ENCODE measurements around the gene PDLIM4.
A peak's percentile ranks its signal among the peaks of the same experiment; 100 is the strongest.

The PDLIM4 gene, protein sequence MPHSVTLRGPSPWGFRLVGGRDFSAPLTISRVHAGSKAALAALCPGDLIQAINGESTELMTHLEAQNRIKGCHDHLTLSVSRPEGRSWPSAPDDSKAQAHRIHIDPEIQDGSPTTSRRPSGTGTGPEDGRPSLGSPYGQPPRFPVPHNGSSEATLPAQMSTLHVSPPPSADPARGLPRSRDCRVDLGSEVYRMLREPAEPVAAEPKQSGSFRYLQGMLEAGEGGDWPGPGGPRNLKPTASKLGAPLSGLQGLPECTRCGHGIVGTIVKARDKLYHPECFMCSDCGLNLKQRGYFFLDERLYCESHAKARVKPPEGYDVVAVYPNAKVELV

DNA sequence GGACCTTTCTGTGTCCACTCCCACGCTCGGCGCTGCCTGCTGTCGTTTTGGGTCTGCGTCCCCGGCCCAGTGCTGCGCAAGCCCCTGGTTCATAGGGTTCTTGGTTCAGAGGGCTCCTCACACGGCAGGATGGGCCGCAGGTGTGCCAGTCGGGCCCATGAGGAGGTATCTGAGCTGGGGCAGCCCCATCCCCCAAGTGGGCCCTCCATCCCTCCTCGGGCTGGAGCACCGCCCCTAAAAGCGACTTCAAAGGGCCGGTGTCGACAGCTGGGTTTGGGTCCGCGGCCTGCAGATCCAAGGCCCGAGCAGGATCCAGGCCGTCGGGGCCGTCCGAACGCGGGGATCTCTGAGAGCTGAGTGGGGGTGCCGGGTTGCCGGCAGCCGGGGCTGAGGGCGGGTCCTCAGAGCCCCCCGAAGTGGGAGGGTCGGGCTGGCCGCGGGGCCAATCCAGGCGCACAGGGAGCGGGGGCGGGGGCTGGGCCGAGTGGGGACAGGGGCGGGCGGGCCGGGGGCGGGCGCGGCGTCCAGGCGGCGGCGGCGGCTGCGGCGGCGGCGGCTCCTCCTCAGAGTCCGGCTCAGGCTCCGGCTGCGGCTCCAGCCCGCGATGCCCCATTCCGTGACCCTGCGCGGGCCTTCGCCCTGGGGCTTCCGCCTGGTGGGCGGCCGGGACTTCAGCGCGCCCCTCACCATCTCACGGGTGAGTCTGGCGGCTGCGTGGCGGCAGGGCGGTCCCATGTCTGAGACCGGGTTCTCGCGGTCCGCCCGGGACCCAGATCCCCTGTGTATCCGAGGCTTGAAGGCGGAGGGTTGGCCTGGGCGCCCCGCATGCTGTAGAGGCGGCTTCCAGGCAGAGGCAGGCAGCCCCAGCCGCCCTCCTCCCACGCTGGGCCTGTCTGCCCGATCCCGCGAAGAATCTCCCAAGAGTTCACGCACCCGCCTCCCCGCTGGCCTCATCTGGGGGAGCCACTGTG, at the start of gene PDLIM4:
PDLIM4 (plus strand) TSS at position 566 of the 971 bp plus-strand sequence; CDS start at position 605, 39 bp downstream.
- peak; percentile 12 for DNase-seq

DNA sequence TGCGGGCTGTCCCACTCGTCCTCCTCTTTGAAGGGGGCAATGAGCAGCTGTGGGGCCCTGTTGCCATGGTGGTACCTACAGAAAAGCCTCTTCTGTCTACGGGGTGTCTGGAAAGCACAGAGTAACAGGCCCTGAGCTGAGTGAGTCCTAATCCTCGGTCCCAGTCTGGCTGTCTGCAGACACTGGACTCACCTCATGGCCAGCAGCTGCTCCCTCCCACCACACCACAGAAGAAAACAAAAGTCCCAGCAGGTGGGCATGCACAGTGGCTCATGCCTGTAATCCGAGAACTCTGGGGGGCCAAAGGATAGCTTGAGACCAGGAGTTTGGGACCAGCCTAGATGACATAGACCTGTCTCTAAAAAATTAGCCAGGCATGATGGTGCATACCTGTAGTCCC, 49.7 kb upstream of the PDLIM4 start:
- no peak for DNase-seq

DNA sequence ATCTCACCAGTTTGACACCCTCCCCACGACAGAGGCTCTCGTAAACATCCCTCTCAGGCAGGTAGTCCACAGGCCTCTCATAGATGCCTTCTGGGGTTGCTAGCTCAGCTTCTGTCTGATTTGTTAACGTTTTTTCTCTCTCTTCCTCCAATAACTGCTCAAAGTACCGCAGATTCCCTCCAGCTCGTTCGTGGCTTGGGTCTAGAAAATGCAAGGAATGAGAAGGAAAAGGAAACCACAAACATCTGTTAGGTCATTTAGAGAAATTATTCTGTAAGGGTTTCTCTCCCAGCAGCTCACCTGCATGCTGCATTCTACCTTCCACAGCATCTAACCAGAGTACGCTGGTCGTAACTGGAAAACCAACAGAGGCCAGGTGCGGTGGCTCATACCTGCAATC, 48.4 kb upstream of the PDLIM4 start:
- no peak for DNase-seq

DNA sequence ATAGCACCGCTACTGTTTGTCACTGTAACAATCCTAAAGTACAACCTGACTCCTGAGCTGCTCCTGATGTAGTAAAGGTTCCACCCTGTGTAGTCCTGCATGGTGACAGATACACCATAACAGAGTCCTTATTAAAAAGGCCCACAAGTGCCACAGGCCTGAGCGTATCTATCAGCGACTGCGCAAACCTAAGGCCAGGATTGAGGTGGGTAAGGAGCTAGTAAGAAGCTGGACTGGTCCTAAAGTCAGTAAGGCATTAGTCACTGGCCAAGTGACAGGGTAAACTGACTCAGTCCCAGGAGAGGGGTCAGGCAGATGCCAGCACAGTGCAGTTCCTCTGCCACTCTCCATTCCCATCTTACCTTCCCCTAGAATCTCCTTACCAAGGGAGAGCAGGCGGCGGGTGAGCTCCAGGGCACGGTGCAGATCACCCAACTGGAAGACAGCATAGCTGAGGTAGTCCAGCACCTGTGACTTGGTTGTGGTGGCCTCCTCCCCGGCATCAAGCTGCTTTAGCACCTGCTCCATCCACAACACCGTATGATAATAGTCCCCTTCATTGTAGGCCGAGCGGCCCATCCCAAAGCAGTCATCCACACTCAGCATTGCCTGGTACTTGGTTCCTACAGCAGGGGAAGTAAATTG, 47.5 kb upstream of the PDLIM4 start:
- DNase-seq = no peak

DNA sequence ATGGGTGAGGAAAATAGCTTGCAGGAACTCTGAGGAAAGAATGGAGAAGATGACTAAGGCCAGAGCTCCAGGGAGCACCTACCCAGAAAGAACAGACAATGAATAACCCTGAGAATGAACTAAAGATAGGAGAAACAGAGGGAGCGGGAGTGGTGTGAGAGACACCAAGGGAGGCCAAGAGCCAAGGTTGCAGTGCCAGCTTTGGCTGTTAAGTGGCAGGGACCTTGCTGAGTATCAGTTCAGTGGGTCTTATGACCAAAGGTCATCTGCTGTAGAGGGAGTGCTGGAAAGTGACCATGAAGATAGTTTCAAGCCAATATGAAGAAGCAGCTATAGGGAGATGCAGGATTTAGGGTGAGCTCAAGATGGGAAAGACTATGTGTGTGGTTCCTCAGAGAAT, 46.6 kb upstream of the PDLIM4 start:
- no peak for DNase-seq

DNA sequence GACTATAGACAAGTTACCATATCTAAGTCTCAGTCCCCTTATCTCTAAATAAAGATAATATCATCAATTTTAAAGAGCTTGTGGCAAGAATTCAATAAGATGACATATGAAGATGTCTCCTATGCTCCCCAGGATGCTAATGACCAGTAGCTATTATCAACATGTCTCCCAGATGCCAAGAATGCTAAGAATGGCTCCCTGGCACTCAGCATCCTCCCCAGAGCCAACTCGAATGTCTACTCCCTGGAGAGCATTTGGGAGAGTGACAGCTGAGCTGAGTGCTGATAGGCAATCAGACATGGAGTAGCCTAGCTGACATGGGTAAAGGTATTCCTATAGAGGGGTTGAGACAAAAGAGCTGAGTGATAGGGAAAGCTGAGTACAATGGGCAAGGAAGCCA, 45.7 kb upstream of the PDLIM4 start:
- no peak for DNase-seq

DNA sequence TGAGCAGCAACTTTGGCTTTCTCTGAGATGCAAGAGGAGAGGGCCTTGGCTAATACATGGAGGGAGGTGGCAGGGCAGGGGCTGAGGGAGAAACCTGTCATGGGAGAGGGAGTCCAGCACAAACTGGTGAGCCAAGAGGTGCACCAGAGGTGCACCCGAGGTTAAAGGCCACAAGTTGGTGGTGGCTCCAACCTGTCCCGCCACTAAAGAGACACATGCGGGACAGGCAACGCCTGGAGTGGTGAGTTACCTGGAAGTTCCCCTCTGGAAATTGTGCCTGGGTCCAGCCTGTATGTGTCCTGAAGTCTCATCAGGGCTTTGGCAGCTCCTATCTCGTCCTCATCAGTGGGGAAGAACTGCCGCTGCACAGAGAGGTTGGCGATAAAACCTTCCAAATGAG, 43.8 kb upstream of the PDLIM4 start:
- DNase-seq = no peak

DNA sequence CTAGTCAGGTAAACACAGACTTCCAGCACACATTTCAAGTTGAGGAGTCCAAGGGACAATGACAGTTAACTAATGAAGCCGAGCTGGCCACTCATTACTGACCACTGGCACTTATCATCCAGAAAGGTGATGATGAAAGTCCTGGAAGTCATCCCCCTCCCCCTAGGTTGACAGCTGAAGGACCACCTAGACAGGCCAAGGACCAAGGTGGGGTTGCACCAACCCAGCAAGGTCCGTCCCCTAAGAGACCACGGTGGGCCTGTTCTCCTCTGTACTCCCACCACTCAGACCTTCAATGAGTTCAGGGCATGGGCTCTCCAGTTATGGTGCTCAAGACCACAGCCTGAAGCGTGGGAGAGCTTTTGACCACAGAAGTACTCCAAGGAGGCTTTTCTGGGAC, 43.0 kb upstream of the PDLIM4 start:
- DNase-seq = no peak

DNA sequence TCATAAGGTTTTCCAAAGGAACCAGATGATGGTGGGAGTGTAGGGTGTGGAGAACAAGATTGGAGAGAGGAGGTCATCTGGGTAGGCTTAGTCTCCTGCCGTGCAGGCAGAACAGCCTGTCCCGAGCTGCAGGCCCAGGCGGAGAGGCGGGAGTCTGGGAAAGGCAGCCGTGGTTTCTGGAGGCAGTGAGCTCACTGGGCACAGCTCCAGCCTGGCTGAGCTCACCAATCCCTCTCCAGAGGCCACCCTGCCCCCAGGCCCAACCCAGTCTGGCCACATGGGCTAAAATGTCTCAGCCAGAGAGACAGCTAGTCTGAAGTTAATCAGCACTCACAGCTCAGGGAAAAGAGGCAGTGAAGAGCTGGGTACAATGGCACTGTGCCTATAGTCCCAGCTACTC, 42.2 kb upstream of the PDLIM4 start:
- no peak for DNase-seq

DNA sequence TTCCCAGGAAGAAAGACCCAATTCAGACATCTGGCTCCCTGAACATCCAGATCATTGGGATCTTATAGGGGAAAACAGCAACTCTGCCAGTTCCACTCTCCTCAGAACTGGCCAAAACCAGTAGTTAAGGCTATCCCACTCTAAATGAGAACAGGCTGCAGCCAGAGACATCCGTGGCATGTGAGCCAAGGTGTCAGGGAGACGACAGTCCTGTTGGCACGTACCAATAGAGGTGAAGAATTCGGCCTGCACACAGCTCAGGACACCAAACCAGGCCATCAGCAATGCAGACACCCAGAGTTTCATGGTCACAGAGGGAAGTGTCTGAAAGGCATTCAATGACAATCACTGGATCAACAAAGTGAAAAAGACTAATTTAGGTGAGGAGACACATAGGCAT, 39.2 kb upstream of the PDLIM4 start:
- no peak for DNase-seq

DNA sequence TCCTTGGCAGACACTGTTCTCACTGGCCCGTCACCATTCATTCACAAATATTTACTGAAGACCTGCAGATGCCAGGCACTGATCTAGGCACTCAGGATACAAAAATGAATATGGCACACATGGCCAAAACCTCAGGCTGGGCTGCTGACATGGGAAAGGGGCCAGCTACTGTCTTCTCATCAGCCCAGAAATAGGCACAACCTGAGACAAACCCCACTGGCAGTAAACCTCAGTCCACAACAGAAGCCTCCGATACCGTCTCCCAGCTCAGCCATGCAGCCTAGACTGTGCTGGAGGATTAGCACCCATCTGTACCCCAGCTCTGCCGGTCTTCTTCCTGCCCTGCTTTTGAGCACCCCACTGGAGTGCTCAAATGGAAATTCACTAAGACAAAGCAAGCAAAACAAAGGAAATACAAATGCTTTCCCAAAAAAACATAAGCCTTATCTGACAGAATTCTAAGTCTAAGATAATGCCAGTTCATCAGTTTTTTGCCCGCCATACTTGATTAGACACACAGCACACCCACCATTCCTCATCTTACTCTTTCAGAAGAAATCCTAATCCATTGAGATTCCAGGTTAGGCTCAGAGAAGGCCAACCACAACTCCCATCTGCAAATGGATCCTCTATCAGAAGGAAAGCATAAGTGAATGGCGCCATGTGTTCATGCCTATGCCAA, 38.1 kb upstream of the PDLIM4 start:
- no peak for DNase-seq

DNA sequence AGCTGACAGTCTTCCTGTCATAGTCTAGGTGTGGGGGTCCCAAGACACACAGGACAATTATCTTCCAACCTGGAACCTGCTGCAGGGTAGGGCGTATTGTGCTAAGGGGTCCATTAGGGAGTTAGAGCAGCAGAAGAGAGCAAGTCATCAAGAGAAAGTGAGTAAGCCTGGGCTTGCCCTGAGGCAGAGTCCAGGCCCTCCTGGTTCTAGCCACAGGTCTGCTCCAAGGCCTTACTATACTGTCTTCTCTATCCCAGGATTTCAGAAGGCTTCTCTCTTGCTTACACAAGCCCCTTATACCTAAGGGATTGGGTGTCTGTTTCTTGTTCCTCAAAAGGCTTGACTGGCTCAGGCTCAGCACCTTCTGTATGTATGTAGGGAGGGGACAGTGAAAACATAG, 37.5 kb upstream of the PDLIM4 start:
- DNase-seq = no peak

DNA sequence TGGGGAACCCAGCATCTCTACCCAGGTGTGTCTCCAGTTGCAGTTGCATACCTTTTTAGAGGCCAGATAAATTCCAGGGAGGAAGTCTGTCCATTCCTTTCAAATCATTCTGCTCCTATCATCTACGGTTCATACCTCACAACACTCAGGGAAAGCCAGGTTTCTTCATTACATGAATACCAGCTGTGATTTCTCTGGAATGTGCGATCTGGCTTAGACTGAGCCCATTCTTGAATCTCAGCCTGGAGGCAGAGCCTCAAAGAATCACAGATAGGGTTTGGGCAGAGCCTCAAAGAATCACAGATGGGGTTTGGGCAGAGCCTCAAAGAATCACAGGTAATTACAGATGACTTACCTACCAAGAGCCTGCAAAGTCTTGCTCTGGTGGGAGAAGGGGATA, 37.0 kb upstream of the PDLIM4 start:
- DNase-seq = no peak

DNA sequence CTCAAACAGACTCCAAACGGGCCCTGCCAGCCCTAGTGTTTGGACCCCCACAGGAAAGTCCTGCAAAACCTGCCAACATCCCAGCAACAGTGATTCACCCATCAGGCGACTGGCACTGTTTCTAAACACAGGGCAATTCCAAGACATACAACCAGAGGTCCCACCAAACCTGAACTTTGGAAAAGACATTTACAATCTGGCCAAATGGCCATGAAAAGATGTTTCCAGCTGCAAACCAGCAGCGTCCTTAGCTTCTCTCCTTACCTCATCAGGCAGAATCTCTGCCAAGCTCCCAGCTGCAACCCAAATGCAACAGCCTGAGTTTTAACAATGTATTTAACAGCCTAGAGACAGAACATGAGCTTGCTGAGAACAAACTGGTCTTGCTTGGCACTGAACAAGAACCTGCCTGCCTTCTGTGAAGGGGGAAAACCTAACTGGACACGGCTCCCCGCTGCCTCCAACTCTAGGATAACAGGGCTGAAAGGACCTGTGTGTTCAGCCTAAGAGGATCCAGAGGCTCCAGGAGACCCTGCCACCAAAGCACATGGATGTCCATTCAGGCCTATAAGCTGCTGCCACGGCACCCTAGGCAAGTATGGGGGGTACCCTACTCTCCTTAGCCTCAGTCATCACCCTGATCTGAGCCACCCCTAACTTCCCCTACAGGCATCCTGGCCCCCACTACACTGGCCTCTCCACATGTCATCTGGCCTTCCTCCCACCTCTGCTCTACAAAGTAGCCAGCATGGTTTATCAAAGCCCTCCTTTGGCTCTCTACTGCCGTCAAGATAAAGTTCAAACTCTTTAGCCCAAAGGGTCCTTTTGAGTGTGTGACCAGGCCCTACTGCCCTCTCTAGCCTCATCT, 35.5 kb upstream of the PDLIM4 start:
- no peak for DNase-seq

DNA sequence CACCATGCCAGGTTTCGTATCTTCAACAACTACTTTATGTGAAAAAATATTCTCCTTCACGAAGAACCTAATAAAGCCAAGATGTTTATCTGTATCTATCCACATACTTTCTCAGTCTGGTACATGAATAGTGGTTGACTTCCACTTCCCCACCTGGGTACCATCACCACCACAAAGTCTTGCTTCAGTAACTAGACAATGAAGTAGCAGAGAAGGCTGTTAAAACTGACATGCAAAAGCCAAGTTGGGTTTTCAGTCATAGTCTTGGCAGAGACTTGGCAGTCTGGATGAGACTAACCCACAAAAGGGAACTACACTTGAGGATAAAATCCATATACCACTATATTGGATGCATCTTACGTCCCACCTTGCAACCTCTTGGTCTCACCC, 34.9 kb upstream of the PDLIM4 start:
- DNase-seq = no peak

DNA sequence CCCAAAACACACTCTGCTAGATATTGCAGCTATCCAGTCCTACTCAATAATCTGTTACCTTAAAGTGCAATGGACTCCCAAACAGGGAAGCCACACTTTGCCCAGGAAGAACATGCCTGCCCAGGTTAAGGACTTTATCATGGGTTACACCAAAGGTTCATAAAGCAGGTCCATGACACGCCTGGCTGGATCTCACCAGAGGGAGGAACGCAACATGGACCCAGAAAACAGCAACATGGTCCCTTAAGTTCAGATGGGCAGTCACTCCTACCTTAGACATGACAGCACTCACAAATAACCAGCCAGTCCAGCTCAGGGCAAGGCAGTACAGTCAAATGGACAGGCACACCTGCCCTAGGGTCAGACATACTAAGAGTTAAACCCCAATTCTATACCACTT, 33.6 kb upstream of the PDLIM4 start:
- DNase-seq = no peak

DNA sequence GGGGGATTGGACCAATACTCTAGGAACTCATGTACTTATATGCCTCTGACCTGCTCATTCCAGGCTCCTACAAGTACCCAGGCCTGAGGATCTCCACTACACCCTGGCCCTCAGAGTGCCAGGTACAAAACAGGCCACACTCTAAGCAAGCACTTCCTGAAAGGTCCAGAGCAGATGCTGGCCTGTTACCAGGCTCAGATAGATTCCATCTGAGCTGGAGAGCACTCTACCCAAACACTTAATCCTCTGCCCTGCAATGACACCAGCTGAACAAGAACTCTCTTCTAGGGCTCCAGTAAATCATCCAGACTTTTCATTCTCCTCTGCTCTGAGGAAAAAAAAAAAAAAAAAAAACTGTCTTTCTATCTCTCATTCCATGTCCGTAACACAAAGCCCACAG, 32.8 kb upstream of the PDLIM4 start:
- DNase-seq = no peak

DNA sequence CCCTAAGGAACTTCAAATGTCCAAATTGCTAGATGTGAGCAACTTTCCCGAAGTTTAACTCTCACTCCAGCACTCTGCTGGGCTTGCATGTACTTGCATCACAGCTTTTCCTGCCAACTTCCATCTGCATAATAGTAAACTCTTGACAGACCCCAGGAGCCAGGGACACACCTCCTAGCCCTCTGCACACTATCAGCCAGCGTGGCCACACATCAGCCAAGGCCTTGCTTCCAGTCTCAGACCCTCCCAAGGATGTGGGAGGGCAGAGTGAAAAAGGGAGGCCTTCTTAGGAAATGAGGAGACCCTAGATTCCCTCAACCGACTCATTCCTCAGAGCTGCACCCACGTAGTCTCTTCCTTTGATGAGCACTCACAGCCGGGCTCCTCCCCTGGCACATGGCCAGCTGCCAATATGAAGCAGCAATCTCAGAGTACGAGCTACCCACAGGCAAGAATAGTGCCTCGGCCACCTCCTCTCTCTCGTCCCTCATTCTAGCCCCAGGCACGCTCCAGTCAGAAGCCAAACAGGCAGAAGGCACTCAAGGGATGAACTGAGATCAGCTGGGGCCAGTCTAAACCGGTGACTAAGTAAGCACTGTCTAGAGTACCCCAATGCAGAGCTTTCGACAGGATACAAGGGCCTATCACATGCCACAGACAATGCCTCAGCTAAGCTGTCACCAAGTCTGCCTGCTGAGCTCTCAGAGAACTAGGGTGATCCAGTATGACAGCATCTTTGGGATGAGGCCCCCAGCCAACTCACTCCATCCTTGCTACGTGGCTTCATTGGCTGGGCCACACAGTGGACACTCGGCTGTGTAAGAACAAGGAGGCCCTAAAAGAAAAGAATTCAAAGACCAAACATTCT, 32.1 kb upstream of the PDLIM4 start:
- DNase-seq = peak; percentile 44

DNA sequence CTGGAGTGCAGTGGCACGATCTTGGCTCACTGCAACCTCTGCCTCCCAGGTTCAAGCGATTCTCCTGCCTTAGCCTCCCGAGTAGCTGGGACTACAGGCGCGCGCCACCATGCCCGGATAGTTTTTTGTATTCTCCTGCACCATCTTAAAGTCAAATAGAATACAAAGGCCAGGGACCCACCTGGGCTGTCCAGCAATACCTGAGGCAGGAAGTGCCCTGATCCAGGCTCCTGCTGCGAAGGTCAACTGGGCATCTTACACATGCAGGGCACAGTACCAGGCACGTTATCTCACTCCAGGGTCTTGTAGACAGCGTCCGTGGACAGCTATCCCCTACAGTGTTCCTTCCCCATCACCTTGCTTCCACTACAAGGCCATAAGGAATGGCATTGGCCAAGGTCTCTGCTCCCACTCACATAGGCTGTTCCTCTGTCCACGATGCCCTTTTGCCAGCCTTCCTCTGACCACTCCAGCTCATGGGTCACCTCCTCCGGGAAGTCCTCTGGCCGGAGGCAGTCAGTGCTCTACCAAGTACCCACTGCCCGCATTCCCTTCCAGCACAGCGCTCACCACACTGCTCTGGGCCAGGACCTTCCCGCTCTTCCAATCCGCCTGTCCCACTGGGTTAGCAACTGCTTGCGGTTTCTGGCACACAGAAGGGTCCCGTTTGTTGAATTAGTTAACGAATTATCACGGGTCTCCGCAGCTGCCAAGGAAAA, 30.8 kb upstream of the PDLIM4 start:
- no peak for DNase-seq

DNA sequence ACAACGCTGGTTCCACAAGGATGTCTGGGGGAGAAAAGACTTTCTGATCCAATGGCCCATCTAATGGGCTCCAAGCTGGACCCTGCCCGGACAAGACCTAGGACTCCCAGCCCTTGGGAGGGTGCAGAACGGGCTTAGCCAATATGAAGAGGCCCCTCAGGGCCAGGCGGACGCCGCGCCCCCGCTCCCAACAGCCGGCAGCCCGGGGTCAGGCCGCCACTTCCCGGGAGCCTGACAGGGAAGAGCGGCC, 30.3 kb upstream of the PDLIM4 start:
- no peak for DNase-seq

Data from NCI-H510A (cell line).